HG02840 (cell line): ENCODE results near the gene IL1R1.

Experiments used
- ATAC-seq: cut with Tn5 transposase; IDR thresholded peaks from one replicate; pipeline ENCODE4 v1.9.1; 2021; ENCODE audit warnings: mild to moderate bottlenecking, moderate library complexity, moderate number of reproducible peaks; ENCODE audit not compliant: unreplicated experiment, low FRiP score

Gene IL1R1

DNA sequence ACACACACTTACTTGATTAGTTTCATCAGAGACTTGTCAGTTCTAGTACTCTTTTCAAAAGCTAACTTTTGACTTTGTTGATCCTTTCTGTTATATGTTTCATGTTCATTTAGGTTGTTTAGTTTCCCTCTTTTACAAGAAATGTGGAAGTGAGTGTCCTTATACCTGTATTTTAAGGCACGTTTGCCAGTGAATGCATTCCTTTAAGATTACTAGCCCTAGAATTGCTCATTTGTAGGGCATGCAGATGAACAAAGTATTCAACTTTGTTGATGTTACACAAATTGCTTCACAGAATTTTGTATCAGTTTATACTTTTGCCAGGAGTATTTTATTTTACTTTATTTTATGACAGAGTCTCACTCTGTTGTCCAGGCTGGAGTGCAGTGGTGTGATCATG, 50.5 kb downstream of the IL1R1 start:
- no peak for ATAC-seq

DNA sequence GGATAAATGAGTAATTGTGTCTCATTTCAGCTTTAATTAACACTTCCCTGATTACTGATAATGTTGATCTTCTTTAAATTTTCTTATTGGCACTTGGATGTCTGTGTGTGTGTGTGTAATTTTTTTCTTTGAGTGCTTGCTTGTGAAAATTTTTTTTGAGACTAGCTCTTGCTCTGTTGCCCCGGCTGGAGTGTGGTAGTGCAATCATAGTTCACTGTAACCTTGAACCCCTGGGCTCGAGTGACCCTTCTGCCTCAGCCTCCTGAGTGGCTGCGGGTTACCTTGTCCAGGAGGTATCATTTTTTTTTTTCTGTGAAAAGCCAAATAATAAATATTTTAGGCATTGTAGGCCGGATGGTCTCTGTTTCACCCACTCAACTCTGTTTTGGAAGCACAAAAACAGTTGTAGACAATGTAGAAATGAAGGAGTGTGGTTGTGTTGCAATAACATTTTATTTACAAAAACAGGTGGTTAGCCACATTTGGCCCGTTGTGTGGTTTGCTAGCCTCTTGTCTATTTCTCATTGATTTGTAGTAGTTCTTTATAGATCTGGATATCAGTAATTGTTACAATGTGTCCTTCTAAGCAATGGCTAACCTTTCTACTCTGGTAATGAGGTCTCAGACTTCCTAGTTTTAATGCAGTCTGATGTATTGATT, 52.2 kb downstream of the IL1R1 start:
- ATAC-seq: no peak

DNA sequence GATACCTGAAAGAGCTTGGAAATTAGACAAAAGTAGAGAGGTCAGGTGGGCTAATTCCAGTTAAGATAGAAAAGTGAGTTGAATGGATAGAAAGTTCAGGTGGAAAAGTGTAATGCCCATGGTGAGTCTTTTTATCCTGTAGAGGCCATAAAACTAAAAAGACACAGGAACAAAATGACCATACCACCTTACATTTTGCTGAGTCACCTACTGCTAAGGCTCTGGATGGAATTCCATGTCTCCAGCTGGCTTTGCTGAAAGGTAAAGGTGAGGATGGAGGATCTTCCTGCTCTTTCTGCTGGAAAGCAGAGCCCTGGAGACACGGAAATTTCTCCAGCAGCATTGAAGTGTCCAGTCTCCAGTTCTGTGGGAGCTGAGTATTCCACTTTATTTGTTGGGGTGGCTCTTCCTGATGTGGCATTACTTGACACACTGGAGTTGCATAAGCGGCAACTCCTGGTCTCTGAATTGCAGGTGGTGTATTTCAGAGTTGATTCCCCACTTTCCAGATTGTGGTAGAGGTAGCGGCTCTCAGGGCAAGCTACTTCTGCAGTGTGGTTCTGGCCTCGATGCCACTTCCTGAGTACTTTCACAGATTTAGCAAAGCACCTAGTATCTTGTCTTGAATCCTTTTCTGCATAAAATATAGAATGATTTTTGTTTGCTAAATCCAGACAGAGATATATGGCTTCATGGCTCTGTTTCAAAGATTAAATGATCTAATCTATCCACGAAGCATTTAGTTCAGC, 55.0 kb downstream of the IL1R1 start:
- no peak for ATAC-seq

DNA sequence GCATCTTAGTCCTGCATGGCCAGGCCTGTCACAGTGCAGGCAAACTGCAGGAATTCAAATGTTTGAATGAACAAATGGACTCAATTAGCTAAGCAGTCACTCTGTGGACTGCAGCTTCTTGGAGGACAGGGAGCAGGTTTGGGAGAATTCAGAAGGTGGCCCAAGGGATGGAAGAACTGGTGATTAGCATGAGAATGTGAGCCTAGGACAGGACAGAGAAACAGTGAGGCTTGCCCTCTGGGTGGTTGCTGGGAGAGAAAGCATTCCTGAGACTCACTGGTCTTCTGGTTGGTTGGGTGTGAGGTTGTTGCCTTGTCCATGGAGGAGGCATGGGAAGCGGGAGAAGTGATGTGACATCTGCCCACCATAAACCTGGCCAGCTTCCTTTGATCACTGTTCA, 58.0 kb downstream of the IL1R1 start:
- no peak for ATAC-seq

DNA sequence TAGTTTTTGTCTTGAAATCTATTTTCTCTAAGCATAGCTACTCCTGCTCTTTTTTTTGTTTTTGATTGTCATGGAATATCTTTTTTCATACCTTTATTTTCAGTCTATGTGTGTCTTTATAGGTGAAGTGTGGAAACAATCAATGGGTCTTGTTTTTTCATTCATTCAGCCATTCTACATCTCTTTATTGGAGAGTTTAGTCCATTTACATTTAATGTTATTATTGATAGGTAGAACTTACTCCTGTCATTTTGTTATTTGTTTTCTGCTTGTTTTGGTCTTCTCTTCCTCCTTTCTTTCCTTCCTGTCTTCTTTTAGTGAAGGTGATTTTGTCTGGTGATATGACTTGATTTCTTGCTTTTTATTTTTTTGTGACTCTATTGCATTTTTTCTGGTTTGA, 62.1 kb downstream of the IL1R1 start:
- no peak for ATAC-seq

DNA sequence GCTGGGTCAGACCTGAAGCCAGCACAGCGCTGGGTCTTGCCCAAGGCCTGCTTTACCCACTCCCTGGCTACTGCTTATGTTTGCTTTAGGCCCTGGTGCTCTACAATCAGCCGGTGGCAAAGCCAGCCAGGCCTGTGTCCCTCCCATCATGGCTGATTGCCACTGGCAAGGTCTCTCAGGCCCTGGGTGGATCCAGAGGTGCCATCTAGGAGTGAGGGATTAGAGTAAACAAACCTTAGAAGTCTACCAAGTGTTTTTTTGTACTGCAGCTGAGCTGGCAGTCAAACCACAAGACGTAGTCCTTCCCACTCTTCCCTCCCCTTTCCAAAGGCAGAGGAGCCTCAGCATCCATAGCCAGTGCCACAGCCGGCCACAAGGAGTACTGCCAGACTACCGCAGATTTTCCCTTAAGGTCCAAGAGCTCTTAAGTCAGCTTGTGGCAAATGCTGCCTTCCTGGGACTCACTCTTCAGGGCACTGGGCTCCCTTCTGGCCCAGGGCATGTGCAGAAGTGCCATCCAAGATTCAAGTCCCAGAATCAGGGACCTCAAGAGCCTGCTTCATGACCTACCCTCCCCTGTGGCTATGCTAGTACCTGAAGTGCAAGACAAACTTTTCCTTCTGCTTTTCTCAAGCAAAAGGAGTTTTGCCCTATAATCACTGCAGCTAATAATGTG, 64.3 kb downstream of the IL1R1 start:
- no peak for ATAC-seq

DNA sequence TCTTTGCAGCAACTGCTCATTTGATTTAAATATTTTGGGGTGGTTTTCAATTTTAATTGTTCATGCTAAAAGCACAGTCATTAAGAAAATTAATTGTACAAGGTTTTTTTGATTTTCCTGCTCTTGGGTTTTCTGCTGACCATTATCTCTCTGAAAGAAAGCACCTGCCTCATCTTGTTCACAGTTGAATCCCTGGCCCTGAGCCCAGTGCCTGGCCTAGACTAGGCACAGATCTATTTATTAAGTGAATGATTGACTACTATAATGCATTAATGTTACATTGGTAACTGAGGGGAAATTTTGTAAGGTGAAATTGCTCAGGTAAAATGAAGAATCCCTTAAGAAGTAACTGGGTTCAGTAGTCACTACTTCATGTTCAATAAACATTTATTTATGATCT, 66.2 kb downstream of the IL1R1 start:
- no peak for ATAC-seq

DNA sequence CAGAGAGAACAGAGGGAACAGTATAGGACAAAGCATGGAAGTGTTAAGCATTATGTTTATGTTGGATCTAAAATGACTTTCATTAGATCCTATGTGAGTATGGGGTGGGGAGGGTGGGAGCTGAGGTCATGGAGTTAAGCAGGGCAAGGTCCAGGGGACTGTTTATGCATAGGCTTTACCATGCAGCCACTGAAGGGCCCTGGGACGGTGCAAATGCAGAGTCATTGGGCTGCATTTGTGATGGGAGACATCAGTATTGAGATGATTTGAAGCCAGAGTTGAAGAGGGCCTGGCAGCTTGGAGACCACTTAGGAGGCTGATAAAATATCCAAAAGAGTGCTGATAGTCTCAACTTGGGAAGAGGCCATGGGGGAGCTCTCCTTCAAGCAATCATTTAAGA, 66.9 kb downstream of the IL1R1 start:
- no peak for ATAC-seq

DNA sequence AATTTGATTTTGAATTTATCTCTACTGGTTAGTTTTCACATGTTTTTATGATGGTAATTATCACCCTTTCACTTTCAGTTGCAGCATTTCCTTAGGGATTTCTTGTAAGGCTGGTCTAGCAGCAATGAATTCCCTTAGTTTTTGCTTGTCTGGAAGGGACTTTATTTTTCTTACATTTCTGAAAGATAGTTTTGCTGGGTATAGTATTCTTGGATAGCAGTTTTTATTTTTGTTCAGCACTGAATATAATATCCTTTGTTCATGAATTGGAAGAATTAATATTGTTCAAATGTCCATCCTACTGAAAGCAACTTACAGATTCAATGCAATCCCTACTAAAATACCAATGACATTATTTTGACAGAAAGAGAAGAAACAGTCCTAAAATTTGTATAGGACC, 74.5 kb downstream of the IL1R1 start:
- ATAC-seq: no peak

DNA sequence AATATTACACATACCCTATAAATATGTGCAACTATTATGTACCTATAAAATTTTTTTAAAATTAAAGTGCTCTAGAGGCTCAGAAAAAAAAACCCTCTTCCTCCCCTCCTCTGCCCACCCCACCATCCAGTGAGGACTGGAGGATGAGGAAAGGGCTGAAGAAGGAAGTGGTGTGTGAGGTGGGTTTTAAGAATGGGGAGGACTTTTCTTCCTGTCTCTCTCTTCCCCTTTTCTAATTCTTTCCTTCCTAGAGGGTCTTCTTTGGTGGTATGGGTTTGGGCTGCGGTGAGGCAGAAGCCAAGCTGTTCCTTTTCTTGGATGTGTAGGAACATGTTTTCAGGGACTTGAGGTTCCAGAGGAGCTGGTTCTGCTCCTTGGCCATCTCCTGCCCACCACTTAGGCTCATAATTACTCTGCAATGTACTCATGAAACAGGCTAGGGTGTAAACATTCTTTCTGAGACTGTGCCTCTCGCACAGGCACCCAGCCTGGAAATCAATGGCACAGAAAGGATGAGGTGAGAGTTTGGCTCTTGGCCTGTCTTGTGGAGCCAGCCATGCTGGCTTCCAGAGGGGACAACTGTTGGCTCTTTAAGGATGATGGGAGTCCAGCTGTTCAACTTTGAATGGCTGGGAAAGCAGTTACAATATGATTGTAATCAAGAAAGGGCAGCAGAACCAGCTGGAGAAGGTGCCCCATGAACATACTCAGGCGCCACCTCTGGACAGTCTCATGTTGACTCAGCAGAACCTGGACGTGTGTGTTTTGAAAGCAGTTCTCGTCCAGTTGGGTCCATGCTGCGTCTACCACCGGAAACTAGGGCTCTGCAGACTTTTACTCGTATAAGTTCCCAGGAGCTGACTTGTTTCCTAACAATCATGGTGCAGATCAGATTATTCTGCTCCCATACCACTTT, 82.5 kb downstream of the IL1R1 start:
- ATAC-seq: no peak

DNA sequence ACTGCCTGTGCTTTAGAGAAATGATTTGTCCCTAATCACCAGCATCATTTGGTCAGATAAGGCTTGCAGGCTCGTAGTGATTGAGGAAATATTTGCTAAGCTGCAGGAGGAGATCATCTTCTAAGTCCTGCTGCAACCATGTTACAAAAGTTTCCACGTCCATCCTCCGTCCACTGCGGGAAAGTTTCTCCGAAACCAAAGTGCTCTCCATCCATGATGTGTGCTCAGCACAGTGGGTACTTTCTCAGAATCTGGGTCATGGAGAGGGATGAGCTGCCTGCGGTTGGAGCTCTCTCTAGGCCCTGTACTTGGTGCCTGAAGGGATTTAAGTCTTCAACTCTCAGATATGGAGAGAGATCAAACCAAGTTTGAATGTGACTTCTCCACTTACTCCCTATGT, 83.6 kb downstream of the IL1R1 start:
- ATAC-seq: no peak

DNA sequence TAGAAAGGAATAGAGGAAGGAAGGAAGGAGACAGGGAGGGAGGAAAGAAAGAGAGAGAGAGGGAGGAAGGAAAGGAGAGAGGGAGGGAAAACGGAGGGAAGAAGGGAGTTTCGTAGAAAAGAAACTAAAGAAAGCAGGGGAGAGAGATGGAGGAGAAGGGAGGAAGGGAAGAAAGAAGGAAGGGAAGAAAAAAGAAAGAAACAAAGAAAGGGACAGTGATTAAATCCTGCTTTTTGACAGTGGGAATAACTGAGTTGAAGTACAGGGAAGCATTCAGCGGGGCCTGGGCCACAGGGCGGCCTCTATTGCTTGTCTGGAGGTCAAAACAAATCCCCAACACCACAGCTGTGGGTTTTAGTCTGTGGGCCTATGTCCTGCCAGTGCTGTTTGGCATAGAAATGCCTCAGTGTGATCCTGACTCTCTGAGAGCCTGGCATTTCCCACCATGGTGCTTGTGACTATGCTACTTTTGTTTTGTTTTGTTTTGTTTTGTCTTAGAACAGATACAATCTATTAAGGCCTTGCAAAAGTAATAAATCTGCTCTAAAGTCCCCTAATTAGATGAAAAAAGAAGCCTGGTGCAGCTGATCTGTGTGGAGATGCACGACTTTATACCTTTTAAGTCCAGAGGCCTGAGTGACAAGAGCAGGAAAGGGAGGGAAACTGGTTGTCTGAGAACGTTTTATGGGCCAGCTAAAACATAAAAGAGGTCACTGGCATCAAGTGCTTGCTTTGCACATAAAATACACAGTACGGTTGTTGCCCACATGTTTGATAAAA, 84.3 kb downstream of the IL1R1 start:
- no peak for ATAC-seq

DNA sequence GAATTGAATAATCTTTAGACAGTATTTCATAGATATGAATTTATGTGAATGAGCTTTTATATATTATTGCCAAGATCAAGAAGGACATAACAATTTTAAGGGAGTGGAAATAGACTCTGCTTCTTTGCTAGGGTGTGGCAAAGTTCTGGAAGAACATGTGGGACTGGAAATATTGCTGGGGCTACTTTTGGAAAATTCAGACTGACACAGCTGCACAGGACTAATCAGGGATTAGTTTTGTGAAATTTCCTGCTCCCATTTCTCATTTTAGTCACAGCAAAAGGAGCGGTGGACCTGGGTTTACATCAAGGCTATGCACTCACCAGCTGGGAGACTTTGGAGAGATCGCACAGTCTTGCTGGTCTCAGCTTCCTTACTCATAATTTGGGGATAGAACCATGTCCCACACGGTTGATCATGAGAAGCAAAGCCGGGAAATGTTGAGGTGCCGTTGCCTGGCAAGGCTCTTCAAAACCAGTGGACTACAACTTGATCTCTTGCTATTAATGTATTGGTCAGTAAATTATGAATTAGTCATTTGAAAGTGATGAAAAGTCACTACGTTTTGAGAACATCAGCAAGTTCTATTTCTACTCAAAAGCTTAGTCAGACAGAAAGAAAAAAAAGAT, 86.7 kb downstream of the IL1R1 start:
- ATAC-seq: no peak
